ENCODE data around the gene STK32B. TPM values are rescaled to one million over a fixed set of nuclear protein-coding genes. Genes with fewer than 3 reads are reported as not detected.

STK32B gene
- total and polyA plus RNA-seq, 2 of the 8 experiments (the other 6 are each of a cell fraction or from before 2014, with no cell fraction given), result 2.3 to 2.5 TPM

GRCh38 chr4:5371415-5372190 lies 320.3 kb downstream of the STK32B start:
- no peak for DNase-seq (ENCODE audit: low read depth in 1 of 2, low spot score in 2 of 2)
- no peak for FAIRE-seq
- H2BK20ac ChIP-seq (ENCODE audit: low read length), result no peak overlapping the region
- H2AK5ac ChIP-seq (ENCODE audit: low read depth, low read length), result no peak overlapping the region
- no peak overlapping the region for H4K91ac ChIP-seq (replicated peaks; ENCODE audit: insufficient read length, low read length)
- H3K27me3 ChIP-seq (replicated peaks in 1 of 4; ENCODE audit: control insufficient read depth in 3 of 4, extremely low read depth in 1 of 4, insufficient read depth in 3 of 4, low read length in 3 of 4), result no peaks in the 10 kb centered on the region
- H3K79me1 ChIP-seq (ENCODE audit: low read depth, low read length), result no peaks in the 10 kb centered on the region
- H3K23ac ChIP-seq (ENCODE audit: insufficient read length), result no peak overlapping the region
- WGBS, 2 experiments (ENCODE audit: extremely low coverage in 1 of 2, insufficient coverage in 1 of 2, insufficient read length in 1 of 2, insufficient replicate concordance in 2 of 2, low coverage in 1 of 2, low lambda C conversion rate in 2 of 2, missing lambda C conversion rate in 1 of 2), result 91% methylated on average over 8 of the region's 8 CpGs; no CpG with 5 or more reads in 1 of the 2 experiments
- no peaks in the 10 kb centered on the region for H3K79me2 ChIP-seq (ENCODE audit: control insufficient read depth in 1 of 2, insufficient read depth in 2 of 2, low read length in 2 of 2)
- H3K4me2 ChIP-seq (ENCODE audit: insufficient read depth in 1 of 2, low read depth in 2 of 2, low read length in 2 of 2), result no peak overlapping the region
- no peak overlapping the region for H3K9ac ChIP-seq (replicated peaks in 1 of 4; ENCODE audit: extremely low read depth in 1 of 4, low read depth in 3 of 4, low read length in 3 of 4)
- H3K56ac ChIP-seq (replicated peaks; ENCODE audit: insufficient read length, low read depth, low read length), result no peak overlapping the region
- no peak overlapping the region for H2BK5ac ChIP-seq (ENCODE audit: low read depth, low read length)
- H4K20me1 ChIP-seq (replicated peaks in 1 of 2; ENCODE audit: control insufficient read depth in 1 of 2, insufficient read depth in 2 of 2, low read length in 2 of 2), result no peaks in the 10 kb centered on the region
- no peaks in the 10 kb centered on the region for H3K23me2 ChIP-seq (ENCODE audit: low read depth, low read length)
- CTCF ChIA-PET (ENCODE audit: partially characterized antibody), result interaction anchor here (1.5 kb wide), 1 partner anchor 321 kb away, joined by 3 read pairs; no protein-coding TSS in a partner anchor
- H4K8ac ChIP-seq (ENCODE audit: extremely low read depth, insufficient read depth, low read length), result no peak overlapping the region; the same call in 1 of the 2 replicates
- no peak overlapping the region for H3K18ac ChIP-seq (ENCODE audit: extremely low read depth, low read length)
- H4K5ac ChIP-seq (ENCODE audit: insufficient read length, low read depth, low read length), result no peak overlapping the region
- no peak overlapping the region for H2BK15ac ChIP-seq (ENCODE audit: low read length)
- no peaks in the 10 kb centered on the region for H3K4me1 ChIP-seq (replicated peaks in 1 of 4; ENCODE audit: control insufficient read depth in 3 of 4, insufficient read depth in 4 of 4, low read length in 3 of 4)
- no peak overlapping the region for H2BK12ac ChIP-seq (ENCODE audit: low read depth, low read length)
- no peak overlapping the region for H3K27ac ChIP-seq (ENCODE audit: low read depth, low read length)
- H3K4ac ChIP-seq (replicated peaks; ENCODE audit: insufficient read length, low read depth, low read length), result no peak overlapping the region
- POLR2A ChIA-PET (ENCODE audit: partially characterized antibody), result no interaction called here
- H2BK120ac ChIP-seq (replicated peaks; ENCODE audit: low read depth, low read length), result no peak overlapping the region
- no peak overlapping the region for H3K4me3 ChIP-seq (ENCODE audit: extremely low read depth in 1 of 4, insufficient read depth in 2 of 4, low read depth in 3 of 4, low read length in 4 of 4)
- H2AFZ ChIP-seq (ENCODE audit: low read length), result no peak overlapping the region
- H3K14ac ChIP-seq (ENCODE audit: insufficient read length), result no peak overlapping the region
- peaks cover 0 to 2% of the 10 kb centered on the region in 2 experiments; a peak in 1 of 4 replicates for H3K9me3 ChIP-seq (ENCODE audit: insufficient read depth in 2 of 2, low read depth in 1 of 2, low read length in 1 of 2)
- H3K36me3 ChIP-seq (ENCODE audit: control insufficient read depth in 2 of 4, insufficient read depth in 4 of 4, low read length in 3 of 4), result no peaks in the 10 kb centered on the region
- TF ChIP-seq BCL11A (IDR thresholded peaks at IDR 0.05; ENCODE audit: low read depth in 2 of 2, low read length in 2 of 2) (no peak), USF2 (IDR thresholded peaks at IDR 0.05; ENCODE audit: low read length) (no peak)

All from H1 (cell line).